GM19238 (cell line): ENCODE data around the gene FRS2.

Experiments used
- DNase-seq: peaks from one replicate; pipeline ENCODE4 v3.0.0; 2011; ENCODE audit warnings: low spot score; ENCODE audit not compliant: insufficient read length

The FRS2 gene

GRCh38 chr12:69464428-69464827 lies 5.8 kb upstream of the FRS2 start:
- no peak for DNase-seq

GRCh38 chr12:69466867-69467266 lies 3.3 kb upstream of the FRS2 start:
- no peak for DNase-seq

- DNase-seq = no peak
Observed at GRCh38 chr12:69467366-69467765, 2.8 kb upstream of the FRS2 start.

- no peak for DNase-seq
Observed at GRCh38 chr12:69468237-69469026, 1.8 kb upstream of the FRS2 start.

GRCh38 chr12:69469854-69470188 lies 367 bp upstream of the FRS2 start:
- DNase-seq = no peak

- DNase-seq = no peak
Observed at GRCh38 chr12:69471076-69471430, 865 bp downstream of the FRS2 start.

- DNase-seq = no peak
Observed at GRCh38 chr12:69471667-69472385, 1.6 kb downstream of the FRS2 start.

- DNase-seq = no peak
Observed at GRCh38 chr12:69473262-69473661, 3.1 kb downstream of the FRS2 start.

- DNase-seq = no peak
Observed at GRCh38 chr12:69474456-69474855, 4.3 kb downstream of the FRS2 start.

GRCh38 chr12:69475237-69475975 lies 5.2 kb downstream of the FRS2 start:
- DNase-seq = no peak

GRCh38 chr12:69476276-69477017 lies 6.3 kb downstream of the FRS2 start:
- DNase-seq = no peak

- no peak for DNase-seq
Observed at GRCh38 chr12:69479675-69480074, 9.5 kb downstream of the FRS2 start.

GRCh38 chr12:69480698-69481097 lies 10.5 kb downstream of the FRS2 start:
- no peak for DNase-seq

- no peak for DNase-seq
Observed at GRCh38 chr12:69481133-69481532, 10.9 kb downstream of the FRS2 start.

GRCh38 chr12:69483700-69484099 lies 13.5 kb downstream of the FRS2 start:
- DNase-seq = no peak

- DNase-seq = no peak
Observed at GRCh38 chr12:69484428-69484827, 14.2 kb downstream of the FRS2 start.

- no peak for DNase-seq
Observed at GRCh38 chr12:69490920-69491643, 20.9 kb downstream of the FRS2 start.

- DNase-seq = no peak
Observed at GRCh38 chr12:69492739-69493138, 22.6 kb downstream of the FRS2 start.

GRCh38 chr12:69495071-69495470 lies 24.9 kb downstream of the FRS2 start:
- DNase-seq = no peak

- no peak for DNase-seq
Observed at GRCh38 chr12:69497308-69498026, 27.3 kb downstream of the FRS2 start.
